ENCODE data around the gene OSR1. TPM values are rescaled to one million over a fixed set of nuclear protein-coding genes. Genes with fewer than 3 reads are reported as not detected.
A peak's percentile ranks its signal among the peaks of the same experiment; 100 is the strongest.

The OSR1 gene
- polyA plus RNA-seq, 3 donors: not detected

DNA sequence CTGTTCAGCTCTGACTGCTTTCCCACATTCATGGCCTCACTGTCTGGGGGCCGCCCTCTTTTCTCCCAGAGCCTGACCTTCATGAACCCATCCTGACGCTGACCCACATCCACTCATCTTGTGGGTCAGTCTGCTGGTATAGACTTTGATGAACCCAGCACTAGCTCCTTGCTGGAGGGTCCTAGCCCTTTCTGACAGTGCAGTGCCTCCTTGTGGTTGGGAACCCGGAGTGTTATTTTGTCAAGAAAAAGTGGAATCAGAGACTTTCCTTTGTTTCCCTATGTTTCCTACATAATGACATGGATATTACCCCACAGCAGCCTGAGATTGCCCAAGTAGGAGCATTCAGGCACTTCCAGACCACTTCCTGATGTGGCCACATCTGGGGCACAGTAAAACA is 19.3 kb upstream of the OSR1 start:
- peaks cover 0 to 12% (median 0%) of the 10 kb centered on the region in 7 donors for H3K9me3 Mint-ChIP-seq
- H3K27ac ChIP-seq (ENCODE audit: low read depth in 1 of 2, low read length in 2 of 2): no peak overlapping the region
- H3K4me3 ChIP-seq (replicated peaks in 1 of 3; ENCODE audit: low read depth in 2 of 3, low read length in 3 of 3): no peak overlapping the region
- no peaks in the 10 kb centered on the region for H3K4me1 Mint-ChIP-seq
- no peak overlapping the region for H3K4me3 Mint-ChIP-seq
- DNase-seq: no peak
- peak overlapping the region in 1 of 7 donors; percentile 11 for H3K27ac Mint-ChIP-seq
- H3K4me1 ChIP-seq (ENCODE audit: control insufficient read depth in 1 of 2, insufficient read depth in 2 of 2, low read length in 2 of 2): no peaks in the 10 kb centered on the region
- H3K9ac ChIP-seq (ENCODE audit: insufficient read depth, low read length, poor library complexity, severe bottlenecking): no peak overlapping the region
- H2AFZ ChIP-seq (ENCODE audit: insufficient read depth, low read depth, low read length, poor library complexity, severe bottlenecking): no peak overlapping the region
- peaks cover 4 to 8% (median 4%) of the 10 kb centered on the region in 3 donors for H3K27me3 Mint-ChIP-seq (ENCODE audit: low read depth in 3 of 3)
- no peaks in the 10 kb centered on the region for H3K36me3 ChIP-seq (replicated peaks in 1 of 2; ENCODE audit: control insufficient read depth in 1 of 2, insufficient read depth in 2 of 2, low read length in 2 of 2)
- TF ChIP-seq, protein P1, sequence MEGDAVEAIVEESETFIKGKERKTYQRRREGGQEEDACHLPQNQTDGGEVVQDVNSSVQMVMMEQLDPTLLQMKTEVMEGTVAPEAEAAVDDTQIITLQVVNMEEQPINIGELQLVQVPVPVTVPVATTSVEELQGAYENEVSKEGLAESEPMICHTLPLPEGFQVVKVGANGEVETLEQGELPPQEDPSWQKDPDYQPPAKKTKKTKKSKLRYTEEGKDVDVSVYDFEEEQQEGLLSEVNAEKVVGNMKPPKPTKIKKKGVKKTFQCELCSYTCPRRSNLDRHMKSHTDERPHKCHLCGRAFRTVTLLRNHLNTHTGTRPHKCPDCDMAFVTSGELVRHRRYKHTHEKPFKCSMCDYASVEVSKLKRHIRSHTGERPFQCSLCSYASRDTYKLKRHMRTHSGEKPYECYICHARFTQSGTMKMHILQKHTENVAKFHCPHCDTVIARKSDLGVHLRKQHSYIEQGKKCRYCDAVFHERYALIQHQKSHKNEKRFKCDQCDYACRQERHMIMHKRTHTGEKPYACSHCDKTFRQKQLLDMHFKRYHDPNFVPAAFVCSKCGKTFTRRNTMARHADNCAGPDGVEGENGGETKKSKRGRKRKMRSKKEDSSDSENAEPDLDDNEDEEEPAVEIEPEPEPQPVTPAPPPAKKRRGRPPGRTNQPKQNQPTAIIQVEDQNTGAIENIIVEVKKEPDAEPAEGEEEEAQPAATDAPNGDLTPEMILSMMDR (IDR thresholded peaks at IDR 0.05): no peak
- peaks cover 2 to 5% of the 10 kb centered on the region in 2 donors for H3K27me3 ChIP-seq (ENCODE audit: control insufficient read depth in 2 of 2, insufficient read depth in 2 of 2, low read length in 2 of 2)
- H3K79me2 ChIP-seq (ENCODE audit: insufficient read depth, low read length): no peaks in the 10 kb centered on the region
- no peaks in the 10 kb centered on the region for H3K9me3 ChIP-seq (replicated peaks in 1 of 2; ENCODE audit: control insufficient read depth in 1 of 2, insufficient read depth in 1 of 2, low read length in 2 of 2)
- intact Hi-C loops (cut with micrococcal nuclease): no loop called here
- WGBS (ENCODE audit: insufficient coverage): no CpG with 5 or more reads among the region's 3 CpGs
- H3K36me3 Mint-ChIP-seq: no peaks in the 10 kb centered on the region
- H3K4me2 ChIP-seq (replicated peaks; ENCODE audit: extremely low read depth, low read length, poor library complexity, severe bottlenecking): no peak overlapping the region
- H4K20me1 ChIP-seq (ENCODE audit: insufficient read depth, low read length): no peaks in the 10 kb centered on the region

DNA sequence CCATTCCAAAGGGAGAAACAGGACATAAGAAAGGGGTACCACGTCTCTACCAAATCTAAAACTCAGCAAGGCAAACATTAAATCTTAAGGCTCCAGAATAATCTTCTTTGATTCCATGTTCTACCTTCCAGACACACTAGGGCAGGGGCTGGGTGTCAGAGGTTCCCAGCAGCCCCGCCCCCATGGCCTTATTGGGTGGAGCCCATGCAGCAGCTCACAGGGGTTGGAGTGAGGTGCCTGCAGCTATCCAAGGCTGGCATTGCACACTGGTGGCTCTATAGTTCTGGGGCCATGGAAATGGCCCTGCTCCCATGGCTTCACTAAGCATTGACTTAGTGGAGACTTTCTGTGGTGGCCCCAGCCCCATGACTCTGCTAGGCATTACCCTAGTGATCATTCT is 14.9 kb upstream of the OSR1 start:
- Histone ChIP-seq H3K79me2 (ENCODE audit: insufficient read depth, low read length) (no peaks in the 10 kb centered on the region), H3K4me2 (replicated peaks; ENCODE audit: extremely low read depth, low read length, poor library complexity, severe bottlenecking) (no peak overlapping the region), H3K27me3 (ENCODE audit: control insufficient read depth in 2 of 2, insufficient read depth in 2 of 2, low read length in 2 of 2) (peaks cover 22 to 23% of the 10 kb centered on the region in 2 donors), H3K4me3 (replicated peaks in 1 of 3; ENCODE audit: low read depth in 2 of 3, low read length in 3 of 3) (no peak overlapping the region), H3K9ac (ENCODE audit: insufficient read depth, low read length, poor library complexity, severe bottlenecking) (no peak overlapping the region), H4K20me1 (ENCODE audit: insufficient read depth, low read length) (no peaks in the 10 kb centered on the region), H3K27ac (ENCODE audit: low read depth in 1 of 2, low read length in 2 of 2) (no peak overlapping the region), H3K9me3 (replicated peaks in 1 of 2; ENCODE audit: control insufficient read depth in 1 of 2, insufficient read depth in 1 of 2, low read length in 2 of 2) (no peaks in the 10 kb centered on the region), H3K36me3 (replicated peaks in 1 of 2; ENCODE audit: control insufficient read depth in 1 of 2, insufficient read depth in 2 of 2, low read length in 2 of 2) (no peaks in the 10 kb centered on the region), H2AFZ (ENCODE audit: insufficient read depth, low read depth, low read length, poor library complexity, severe bottlenecking) (no peak overlapping the region), H3K4me1 (ENCODE audit: control insufficient read depth in 1 of 2, insufficient read depth in 2 of 2, low read length in 2 of 2) (no peaks in the 10 kb centered on the region)
- intact Hi-C loops (cut with micrococcal nuclease): no loop called here
- Mint-ChIP-seq H3K36me3 (no peaks in the 10 kb centered on the region), H3K4me1 (no peaks in the 10 kb centered on the region), H3K27me3 (ENCODE audit: low read depth in 3 of 3) (peaks cover 12 to 25% (median 12%) of the 10 kb centered on the region in 3 donors), H3K9me3 (peaks cover 0 to 9% (median 0%) of the 10 kb centered on the region in 7 donors), H3K4me3 (no peak overlapping the region), H3K27ac (no peak overlapping the region)
- DNase-seq: no peak
- WGBS (ENCODE audit: insufficient coverage): 73% methylated on average over 2 of the region's 2 CpGs
- TF ChIP-seq, protein P1 (IDR thresholded peaks at IDR 0.05): no peak
